CD4-positive, CD25-positive, alpha-beta regulatory T cell (primary cell): Measurements from ENCODE around the gene TBX21. TPM values are rescaled to one million over a fixed set of nuclear protein-coding genes. Genes with fewer than 3 reads are reported as not detected.
"Not testable (repeated sequence)": the region's sequence is repeated elsewhere in the genome, so short reads cannot be mapped to it uniquely, and the experiment has no call there.

Source experiments
- ATAC-seq, 2 donors: fragments of 150-1000 bp; cut with Tn5 transposase; one replicate each; pipeline ENCODE4 v1.10.0; 2021; ENCODE audit warnings: low read depth in 2 of 2, moderate number of reproducible peaks in 2 of 2, moderate library complexity in 1 of 2
- DNase-seq, 3 donors: peaks; one replicate each; pipeline versions ENCODE4 v3.0.0 to v3.0.0-alpha.2; 2012 to 2022; ENCODE audit warnings: mixed read lengths in 1 of 3
- H3K27ac ChIP-seq: one replicate; pipeline ENCODE4 v1.7.0; 2013; ENCODE audit warnings: mild to moderate bottlenecking, low read length; ENCODE audit not compliant: insufficient read depth, poor library complexity, severe bottlenecking
- H3K27me3 ChIP-seq: one replicate; pipeline ENCODE4 v1.7.0; 2013; ENCODE audit warnings: low read length; ENCODE audit not compliant: control insufficient read depth, insufficient read depth
- H3K36me3 ChIP-seq: one replicate; pipeline ENCODE4 v1.7.0; 2013; ENCODE audit warnings: mild to moderate bottlenecking, low read length, moderate library complexity; ENCODE audit not compliant: control insufficient read depth, insufficient read depth
- H3K4me1 ChIP-seq: 2 replicates; pipeline ENCODE4 v1.7.0; 2013; ENCODE audit warnings: mild to moderate bottlenecking, low read length; ENCODE audit not compliant: insufficient read depth, control insufficient read depth, poor library complexity, severe bottlenecking
- H3K4me3 ChIP-seq: one replicate; pipeline ENCODE4 v1.7.0; 2013; ENCODE audit warnings: low read depth, mild to moderate bottlenecking, low read length, moderate library complexity
- H3K9me3 ChIP-seq, 2 experiments: 1 replicate in 1 of 2; 2 replicates in 1 of 2; pipeline ENCODE4 v1.7.0; 2013; ENCODE audit warnings: low read length in 2 of 2, mild to moderate bottlenecking in 1 of 2, moderate library complexity in 1 of 2; ENCODE audit not compliant: control insufficient read depth in 2 of 2
- H3K27ac Mint-ChIP-seq, 3 donors: one replicate each; pipeline ENCODE4 v1.8.0; 2020 to 2022; ENCODE audit warnings: mild to moderate bottlenecking in 3 of 3, mixed read lengths in 3 of 3, moderate library complexity in 2 of 3
- H3K27me3 Mint-ChIP-seq: one replicate; pipeline ENCODE4 v1.8.0; 2022; ENCODE audit warnings: mild to moderate bottlenecking, mixed read lengths
- H3K36me3 Mint-ChIP-seq: one replicate; pipeline ENCODE4 v1.8.0; 2020; ENCODE audit warnings: mixed read lengths
- H3K4me1 Mint-ChIP-seq, 4 donors: one replicate each; pipeline ENCODE4 v1.8.0; 2020 to 2022; ENCODE audit warnings: mixed read lengths in 4 of 4, mild to moderate bottlenecking in 1 of 4
- H3K4me3 Mint-ChIP-seq, 4 donors: one replicate each; pipeline ENCODE4 v1.8.0; 2020 to 2022; ENCODE audit warnings: mild to moderate bottlenecking in 4 of 4, mixed read lengths in 4 of 4, moderate library complexity in 3 of 4
- H3K9me3 Mint-ChIP-seq, 7 donors: one replicate each; pipeline ENCODE4 v1.8.0; 2020 to 2022; ENCODE audit warnings: mixed read lengths in 7 of 7, mild to moderate bottlenecking in 3 of 7, moderate library complexity in 2 of 7
- polyA plus RNA-seq, 4 donors: library from polyadenylated mRNA; unstranded; fragments of 300-500 nt; fragmentation: Illumina TruSeq; gene quantifications; one replicate each; pipeline ENCODE4 v1.2.3, GENCODE V29; 2021
- total RNA-seq: library from RNA; stranded (reverse); gene quantifications from one replicate; pipeline ENCODE4 v1.2.3, GENCODE V29; 2022

TBX21 gene
- total and polyA plus RNA-seq, 5 donors from 2014 or later, result 3.8 to 15.7 (median 5.6) TPM

GRCh38 chr17:47735139-47735464 is 2.1 kb downstream of the TBX21 start:
- Histone ChIP-seq H3K4me1 (peaks cover 32% of the 10 kb centered on the region), H3K4me3 (peak overlapping the region; percentile 69), H3K9me3 (no peaks in the 10 kb centered on the region), H3K36me3 (no peaks in the 10 kb centered on the region), H3K27ac (peak overlapping the region; percentile 51), H3K27me3 (peaks cover 2% of the 10 kb centered on the region)
- Mint-ChIP-seq H3K36me3 (no peaks in the 10 kb centered on the region), H3K9me3 (no peaks in the 10 kb centered on the region), H3K4me1 (peaks cover 5 to 49% (median 6%) of the 10 kb centered on the region in 4 donors), H3K4me3 (peak overlapping the region; percentile 85 to 100 (median 96)), H3K27me3 (peaks cover 4% of the 10 kb centered on the region), H3K27ac (peak overlapping the region in 2 of 3 donors; percentile 88)
- DNase-seq (no peak), ATAC-seq (no peak)

- Mint-ChIP-seq H3K27me3 (peaks cover 4% of the 10 kb centered on the region), H3K4me3 (peak overlapping the region; percentile 85 to 100 (median 96)), H3K9me3 (no peaks in the 10 kb centered on the region), H3K27ac (peak overlapping the region; percentile 20 to 98 (median 88)), H3K4me1 (peaks cover 5 to 51% (median 7%) of the 10 kb centered on the region in 4 donors), H3K36me3 (no peaks in the 10 kb centered on the region)
- Histone ChIP-seq H3K9me3 (no peaks in the 10 kb centered on the region), H3K4me1 (peaks cover 32% of the 10 kb centered on the region), H3K27me3 (peaks cover 2% of the 10 kb centered on the region), H3K27ac (peak overlapping the region; percentile 51), H3K36me3 (no peaks in the 10 kb centered on the region), H3K4me3 (peak overlapping the region; percentile 69)
- DNase-seq (peak in 2 of 3 donors; percentile 19 to 52), ATAC-seq (no peak)
Measured at GRCh38 chr17:47735536-47736011, 2.5 kb downstream of the TBX21 start.

GRCh38 chr17:47736501-47737495 is 3.8 kb downstream of the TBX21 start:
- H3K4me1 ChIP-seq, result peaks cover 32% of the 10 kb centered on the region
- ATAC-seq, result no peak

GRCh38 chr17:47738178-47738577 is 5.1 kb downstream of the TBX21 start:
- Histone ChIP-seq H3K9me3 (no peaks in the 10 kb centered on the region), H3K36me3 (no peaks in the 10 kb centered on the region), H3K27ac (no peak overlapping the region), H3K27me3 (no peaks in the 10 kb centered on the region), H3K4me1 (peaks cover 32% of the 10 kb centered on the region), H3K4me3 (no peak overlapping the region)
- ATAC-seq (no peak), DNase-seq (no peak)
- H3K9me3 Mint-ChIP-seq, result peaks cover 0 to 1% (median 0%) of the 10 kb centered on the region in 7 donors
- H3K4me1 Mint-ChIP-seq, result peaks cover 5 to 53% (median 17%) of the 10 kb centered on the region in 4 donors
- no peaks in the 10 kb centered on the region for H3K36me3 Mint-ChIP-seq
- H3K27ac Mint-ChIP-seq, result no peak overlapping the region
- peaks cover 15% of the 10 kb centered on the region for H3K27me3 Mint-ChIP-seq
- no peak overlapping the region for H3K4me3 Mint-ChIP-seq

More at GRCh38 chr17:47736501-47737495, 3.8 kb downstream of the TBX21 start:
- Histone ChIP-seq H3K27ac (peak overlapping the region; percentile 51), H3K9me3 (no peaks in the 10 kb centered on the region), H3K36me3 (no peaks in the 10 kb centered on the region), H3K4me3 (peak overlapping the region; percentile 69), H3K27me3 (no peaks in the 10 kb centered on the region)
- H3K4me1 Mint-ChIP-seq, result peaks cover 5 to 62% (median 15%) of the 10 kb centered on the region in 4 donors
- H3K4me3 Mint-ChIP-seq, result peak overlapping the region; percentile 24 to 100 (median 48)
- no peaks in the 10 kb centered on the region for H3K36me3 Mint-ChIP-seq
- peak overlapping the region; percentile 76 to 85 (median 84) for H3K27ac Mint-ChIP-seq
- H3K27me3 Mint-ChIP-seq, result peaks cover 11% of the 10 kb centered on the region
- DNase-seq, result no peak
- peaks cover 0 to 1% (median 0%) of the 10 kb centered on the region in 7 donors for H3K9me3 Mint-ChIP-seq

- no peak for DNase-seq
- no peak overlapping the region for H3K4me3 ChIP-seq
Measured at GRCh38 chr17:47739150-47739549, 6.1 kb downstream of the TBX21 start.

GRCh38 chr17:47739945-47740344 is 6.9 kb downstream of the TBX21 start:
- peaks cover 5 to 47% (median 17%) of the 10 kb centered on the region in 4 donors for H3K4me1 Mint-ChIP-seq
- peaks cover 15% of the 10 kb centered on the region for H3K27me3 Mint-ChIP-seq
- not testable (repeated sequence) for DNase-seq, H3K36me3 ChIP-seq, H3K9me3 ChIP-seq, H3K27ac Mint-ChIP-seq, H3K36me3 Mint-ChIP-seq, H3K27me3 ChIP-seq, ATAC-seq, H3K4me3 ChIP-seq, H3K4me3 Mint-ChIP-seq, H3K9me3 Mint-ChIP-seq, H3K27ac ChIP-seq
- H3K4me1 ChIP-seq, result peaks cover 23% of the 10 kb centered on the region

More at GRCh38 chr17:47739150-47739549, 6.1 kb downstream of the TBX21 start:
- H3K9me3 ChIP-seq, result no peaks in the 10 kb centered on the region
- Mint-ChIP-seq H3K4me3 (peak overlapping the region in 2 of 4 donors; percentile 21 to 25), H3K9me3 (peaks cover 0 to 1% (median 0%) of the 10 kb centered on the region in 7 donors), H3K27me3 (peaks cover 15% of the 10 kb centered on the region), H3K36me3 (no peaks in the 10 kb centered on the region), H3K4me1 (peaks cover 5 to 51% (median 17%) of the 10 kb centered on the region in 4 donors), H3K27ac (no peak overlapping the region)
- ATAC-seq, result no peak
- H3K36me3 ChIP-seq, result no peaks in the 10 kb centered on the region
- no peak overlapping the region for H3K27ac ChIP-seq
- H3K4me1 ChIP-seq, result peaks cover 28% of the 10 kb centered on the region
- H3K27me3 ChIP-seq, result no peaks in the 10 kb centered on the region

GRCh38 chr17:47741109-47741792 is 8.2 kb downstream of the TBX21 start:
- no peaks in the 10 kb centered on the region for H3K27me3 ChIP-seq
- H3K36me3 ChIP-seq, result no peaks in the 10 kb centered on the region
- Mint-ChIP-seq H3K36me3 (peaks cover 3% of the 10 kb centered on the region), H3K9me3 (peaks cover 0 to 1% (median 0%) of the 10 kb centered on the region in 7 donors), H3K4me1 (peaks cover under 1 to 36% (median 13%) of the 10 kb centered on the region in 4 donors), H3K27me3 (peaks cover 11% of the 10 kb centered on the region), H3K4me3 (peak overlapping the region in 2 of 4 donors; percentile 28 to 75), H3K27ac (peak overlapping the region in 2 of 3 donors; percentile 35 to 39)
- DNase-seq (no peak), ATAC-seq (no peak)
- no peak overlapping the region for H3K4me3 ChIP-seq
- H3K9me3 ChIP-seq, result no peaks in the 10 kb centered on the region
- H3K4me1 ChIP-seq, result peaks cover 12% of the 10 kb centered on the region
- H3K27ac ChIP-seq, result no peak overlapping the region
